HG02973 (cell line): ENCODE data around the gene UVRAG.

Source experiments
- ATAC-seq: cut with Tn5 transposase; IDR thresholded peaks from one replicate; pipeline ENCODE4 v1.9.1; 2021; ENCODE audit warnings: moderate library complexity; ENCODE audit not compliant: unreplicated experiment

Gene UVRAG

GRCh38 chr11:75802913-75803820 lies 11.8 kb upstream of the UVRAG start:
- peak; percentile 61 for ATAC-seq

- ATAC-seq: no peak
Measured at GRCh38 chr11:75809111-75809510, 5.9 kb upstream of the UVRAG start.

GRCh38 chr11:75809991-75810390 lies 5.0 kb upstream of the UVRAG start:
- ATAC-seq: no peak

GRCh38 chr11:75810637-75811390 lies 4.2 kb upstream of the UVRAG start:
- peak; percentile 29 for ATAC-seq

GRCh38 chr11:75811485-75811884 lies 3.5 kb upstream of the UVRAG start:
- ATAC-seq: no peak

DNA sequence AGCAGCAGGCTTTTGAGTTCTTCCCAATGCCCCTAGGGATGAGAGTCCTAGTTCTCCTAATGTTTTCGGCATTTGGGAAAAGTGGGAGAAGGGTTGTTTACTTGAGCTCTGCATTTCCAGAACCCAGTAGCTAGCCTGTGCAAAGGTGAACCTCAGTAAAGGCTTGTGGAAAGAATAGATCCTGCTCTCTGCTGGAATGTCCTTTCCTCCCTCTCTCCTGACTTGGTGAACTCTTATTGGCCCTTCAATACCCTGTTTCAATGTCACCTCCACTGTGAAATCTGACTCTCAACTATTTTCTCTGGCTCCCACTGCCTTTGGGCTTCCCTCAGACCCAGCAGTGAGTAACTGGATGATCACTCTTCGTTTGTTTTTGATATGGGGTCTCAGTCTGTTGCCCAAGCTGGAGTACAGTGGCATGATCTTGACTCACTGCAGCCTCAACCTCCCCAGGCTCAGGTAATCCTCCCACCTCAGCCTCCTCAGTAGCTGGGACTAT lies 2.4 kb upstream of the UVRAG start:
- no peak for ATAC-seq

GRCh38 chr11:75813124-75813523 lies 1.9 kb upstream of the UVRAG start:
- ATAC-seq: no peak

- ATAC-seq: no peak
Measured at GRCh38 chr11:75813622-75814039, 1.4 kb upstream of the UVRAG start.

- peak; percentile 18 for ATAC-seq
Measured at GRCh38 chr11:75814363-75814676, 690 bp upstream of the UVRAG start.

DNA sequence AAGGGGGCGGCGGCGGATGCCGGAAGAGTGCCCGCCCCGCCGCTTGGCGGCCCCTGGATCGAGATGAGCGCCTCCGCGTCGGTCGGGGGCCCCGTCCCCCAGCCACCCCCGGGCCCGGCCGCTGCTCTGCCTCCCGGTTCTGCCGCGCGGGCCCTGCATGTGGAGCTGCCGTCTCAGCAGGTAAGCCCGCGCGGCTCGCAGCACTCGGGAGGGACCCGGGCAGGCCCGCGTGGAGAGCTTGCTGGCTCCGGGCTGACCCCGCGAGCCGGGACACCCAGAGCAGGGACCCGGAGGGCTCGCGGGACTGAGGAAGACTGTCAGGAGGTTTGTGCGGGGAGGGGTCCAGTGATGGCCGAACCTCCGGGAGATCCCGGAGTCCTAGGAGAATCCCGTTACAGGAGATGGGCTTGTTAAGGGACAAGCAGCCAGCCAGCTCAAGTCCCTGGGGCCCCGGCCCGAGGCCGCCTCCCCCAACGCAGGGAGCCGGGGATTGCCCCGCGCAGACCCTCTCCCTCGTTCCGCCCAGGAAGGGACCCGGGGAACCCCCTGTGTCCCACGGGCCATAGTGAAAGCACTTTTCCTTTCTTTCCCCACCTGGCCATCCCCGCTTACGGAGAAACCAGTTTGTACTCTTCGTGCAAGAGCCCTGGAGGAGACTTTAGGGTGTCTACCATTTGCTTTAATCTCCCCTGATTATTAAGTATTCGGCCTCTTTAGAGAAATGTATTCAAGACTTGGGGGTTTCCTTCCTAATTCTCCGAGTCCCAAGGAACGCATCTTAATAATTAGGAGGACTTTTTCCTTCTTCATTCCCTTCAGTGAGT lies 547 bp downstream of the UVRAG start:
- peak; percentile 24 for ATAC-seq

GRCh38 chr11:75816561-75817239 lies 1.7 kb downstream of the UVRAG start:
- ATAC-seq: no peak

- no peak for ATAC-seq
Measured at GRCh38 chr11:75820645-75821044, 5.6 kb downstream of the UVRAG start.

- ATAC-seq: no peak
Measured at GRCh38 chr11:75821202-75821601, 6.2 kb downstream of the UVRAG start.

- ATAC-seq: no peak
Measured at GRCh38 chr11:75822541-75822940, 7.5 kb downstream of the UVRAG start.

GRCh38 chr11:75823415-75823814 lies 8.4 kb downstream of the UVRAG start:
- ATAC-seq: no peak

DNA sequence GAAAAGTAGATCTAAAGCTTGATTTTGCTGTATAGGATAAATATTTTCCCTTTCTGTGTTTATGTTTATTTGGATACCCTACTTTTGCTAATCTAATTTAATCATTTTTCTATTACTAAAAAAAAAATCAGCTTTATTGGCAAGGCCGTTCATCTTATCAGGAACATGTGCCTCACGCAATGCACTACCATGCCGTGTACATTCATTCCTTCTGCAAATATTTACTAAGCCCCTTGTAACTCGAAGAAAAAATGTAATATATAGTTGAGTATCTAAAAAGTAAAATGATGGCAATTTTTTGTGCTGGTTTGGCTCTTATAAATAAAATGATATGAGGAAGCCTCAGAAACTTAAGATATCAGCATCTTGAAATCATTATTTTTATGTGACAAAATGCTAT lies 8.9 kb downstream of the UVRAG start:
- peak; percentile 18 for ATAC-seq

DNA sequence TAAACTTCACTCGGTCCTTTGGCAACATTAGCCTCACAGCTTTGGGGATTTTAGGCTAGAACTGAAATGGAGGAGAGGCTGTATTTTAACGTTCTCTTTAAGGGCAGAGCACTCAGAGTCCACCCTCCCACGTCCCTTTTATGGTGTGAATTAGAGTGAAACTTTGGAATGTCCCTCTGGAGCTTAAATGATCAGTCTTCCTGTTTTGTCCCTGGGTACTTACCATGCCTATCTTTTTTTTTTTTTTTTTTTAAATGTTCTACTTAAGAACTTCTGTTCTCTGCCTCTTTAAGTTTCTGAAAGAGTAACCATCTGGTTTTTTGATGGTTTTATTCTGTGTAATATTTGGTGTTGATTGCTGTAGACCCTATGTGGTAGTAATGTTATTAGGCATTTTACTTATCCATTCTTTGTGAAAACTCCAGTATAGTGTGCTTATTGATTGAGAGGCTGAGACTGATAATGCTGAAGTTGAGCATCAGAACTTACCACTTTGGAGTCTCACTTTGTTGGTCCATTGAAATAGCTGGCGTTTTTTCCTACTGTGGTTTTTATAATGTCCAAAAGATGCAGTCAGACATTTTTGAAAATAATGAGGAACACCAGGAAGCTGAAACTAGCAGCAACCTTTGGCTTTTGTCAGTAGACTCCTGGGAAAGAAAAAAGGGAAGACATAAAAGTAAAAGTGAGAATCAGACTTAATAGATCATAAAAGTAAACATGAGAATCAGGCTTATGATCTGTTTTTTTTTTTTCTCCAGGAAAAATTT lies 11.6 kb downstream of the UVRAG start:
- ATAC-seq: no peak

DNA sequence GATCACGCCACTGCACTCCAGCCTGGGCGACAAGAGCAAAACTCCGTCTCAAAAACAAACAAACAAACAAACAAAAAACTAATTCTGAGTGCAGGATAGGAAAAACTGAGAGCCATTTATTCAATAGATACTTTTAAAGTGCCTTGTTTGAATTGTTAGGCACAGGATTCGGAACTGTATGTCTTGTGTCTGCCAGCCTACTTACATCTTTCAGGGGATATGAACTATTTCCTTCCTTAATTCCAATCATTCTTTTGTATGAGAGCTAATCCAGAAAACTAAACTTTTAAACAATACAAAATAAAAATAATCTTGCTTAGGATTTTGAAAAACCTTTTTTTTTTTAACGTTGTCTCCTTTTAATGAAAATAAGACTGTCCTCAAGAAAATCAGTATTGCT lies 12.6 kb downstream of the UVRAG start:
- no peak for ATAC-seq

- ATAC-seq: no peak
Measured at GRCh38 chr11:75831915-75832502, 17.0 kb downstream of the UVRAG start.
